Right ventricle myocardium superior (tissue), 1 donor: Measurements from ENCODE around the gene IFITM2. TPM values are rescaled to one million over a fixed set of nuclear protein-coding genes. Genes with fewer than 3 reads are reported as not detected.
"Not testable (repeated sequence)": the region's sequence is repeated elsewhere in the genome, so short reads cannot be mapped to it uniquely, and the experiment has no call there.

Experiments
- ATAC-seq: fragments of 200-7000 bp; cut with Tn5 transposase; one replicate; pipeline ENCODE4 v1.9.1; 2020; ENCODE audit warnings: mild to moderate bottlenecking; ENCODE audit not compliant: poor library complexity
- DNase-seq: peaks from one replicate; pipeline ENCODE4 v3.0.0-alpha.2; 2020
- intact Hi-C: fragments of 100-400 bp; cut with DNase I; formaldehyde crosslinking; loops from one replicate; pipeline ENCODE4 v1.11.2; 2022
- total RNA-seq: library from RNA; stranded (reverse); fragmentation: NEBNext Ultra II Directional; extraction: Animal tissue kit (Norgen Biotek cat#: 25700); gene quantifications from one replicate; pipeline ENCODE4 v1.2.1, GENCODE V29; 2021
- donor health status: DM: no; HTN: yes; CAD: no; lungs with severe emphysema.

IFITM2 gene
- total RNA-seq, 1 donor from 2014 or later: 194 TPM

DNA sequence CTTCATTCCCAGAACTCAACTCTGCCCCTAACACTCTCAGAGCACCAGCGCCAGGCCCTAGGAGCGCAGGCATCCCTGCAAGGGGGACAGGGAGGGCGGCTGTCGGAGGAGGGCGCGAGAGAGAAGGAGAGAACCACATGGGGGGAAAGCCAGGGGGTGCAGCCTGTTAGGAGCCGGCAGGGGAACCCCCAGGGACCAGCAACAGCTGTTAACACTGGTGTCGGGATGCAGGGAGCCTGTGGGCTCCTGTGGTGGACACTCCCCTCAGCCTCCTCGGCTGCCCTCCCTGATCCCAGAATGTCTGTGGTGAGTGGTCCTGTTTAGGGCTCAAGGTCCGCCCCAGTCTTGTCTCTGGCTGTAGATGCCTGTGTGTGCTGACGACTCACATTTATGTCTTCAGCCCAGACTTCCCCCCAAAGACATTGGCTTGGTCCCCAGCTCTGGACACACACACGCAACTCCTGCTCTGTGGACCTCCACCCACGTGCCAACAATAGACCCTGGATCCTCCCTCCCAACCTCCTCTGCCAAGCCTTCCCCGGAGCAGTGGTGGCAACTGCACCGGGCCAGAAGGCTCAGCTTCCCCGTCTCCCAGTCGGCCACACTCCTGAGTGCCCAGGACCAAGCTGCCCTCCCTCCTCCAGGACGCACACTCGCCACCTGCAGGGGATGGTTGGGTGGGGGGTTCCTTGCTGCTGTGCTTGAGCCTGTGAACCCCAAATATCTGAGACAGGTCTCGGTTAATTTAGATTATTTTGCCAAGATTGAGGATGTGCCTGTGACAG is 7.5 kb upstream of the IFITM2 start:
- no peak for ATAC-seq
- peak; percentile 43 for DNase-seq
- intact Hi-C loops: loop anchor here (5.0 kb wide), 1 partner anchor 62 kb away; no protein-coding TSS in a partner anchor

DNA sequence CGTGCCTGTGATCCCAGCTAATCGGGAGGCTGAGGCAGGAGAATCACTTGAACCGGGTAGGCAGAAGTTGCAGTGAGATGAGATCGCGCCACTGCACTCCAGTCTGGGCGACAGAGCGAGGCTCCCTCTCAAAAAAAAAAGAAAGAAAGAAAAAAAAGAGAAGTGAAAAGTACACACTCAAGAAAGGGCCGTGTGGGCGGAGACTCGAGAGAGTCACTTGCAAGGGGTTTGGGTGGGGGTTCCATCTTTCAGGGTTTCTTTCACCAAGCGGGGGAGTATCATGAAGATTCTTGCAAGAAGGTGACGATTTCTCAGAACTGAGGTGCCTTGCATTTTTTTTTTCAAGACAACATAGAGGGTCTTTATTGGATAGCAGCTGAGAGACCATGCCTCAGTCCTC is 4.3 kb upstream of the IFITM2 start:
- ATAC-seq: no peak
- peak; percentile 37 for DNase-seq
- intact Hi-C loops: loop anchor here (5.0 kb wide), 1 partner anchor 59 kb away; no protein-coding TSS in a partner anchor

- ATAC-seq (no peak), DNase-seq (peak; percentile 42)
- intact Hi-C loops: loop anchor here (5.0 kb wide), 1 partner anchor 58 kb away; no protein-coding TSS in a partner anchor
These were observed 3.5 kb upstream of the IFITM2 start for GRCh38 chr11:304061-304506.

- DNase-seq: peak; percentile 76
- intact Hi-C loops: loop anchor here (5.0 kb wide), 1 partner anchor 57 kb away; no protein-coding TSS in a partner anchor
- peak; percentile 23 for ATAC-seq
These were observed 2.4 kb upstream of the IFITM2 start for GRCh38 chr11:304915-305843.

GRCh38 chr11:305844-306211 is 1.8 kb upstream of the IFITM2 start:
- DNase-seq (peak; percentile 5), ATAC-seq (no peak)
- intact Hi-C loops: no loop called here

- peak; percentile 39 for DNase-seq
- ATAC-seq: no peak
- intact Hi-C loops: no loop called here
These were observed 808 bp upstream of the IFITM2 start for GRCh38 chr11:306645-307371.

GRCh38 chr11:308740-309665 is 1.4 kb downstream of the IFITM2 start:
- ATAC-seq, intact Hi-C loops: not testable (repeated sequence)
- DNase-seq: peak; percentile 48

GRCh38 chr11:309979-310572 is 2.5 kb downstream of the IFITM2 start:
- intact Hi-C loops: not testable (repeated sequence)
- DNase-seq: peak; percentile 40
- peak; percentile 6 for ATAC-seq

DNA sequence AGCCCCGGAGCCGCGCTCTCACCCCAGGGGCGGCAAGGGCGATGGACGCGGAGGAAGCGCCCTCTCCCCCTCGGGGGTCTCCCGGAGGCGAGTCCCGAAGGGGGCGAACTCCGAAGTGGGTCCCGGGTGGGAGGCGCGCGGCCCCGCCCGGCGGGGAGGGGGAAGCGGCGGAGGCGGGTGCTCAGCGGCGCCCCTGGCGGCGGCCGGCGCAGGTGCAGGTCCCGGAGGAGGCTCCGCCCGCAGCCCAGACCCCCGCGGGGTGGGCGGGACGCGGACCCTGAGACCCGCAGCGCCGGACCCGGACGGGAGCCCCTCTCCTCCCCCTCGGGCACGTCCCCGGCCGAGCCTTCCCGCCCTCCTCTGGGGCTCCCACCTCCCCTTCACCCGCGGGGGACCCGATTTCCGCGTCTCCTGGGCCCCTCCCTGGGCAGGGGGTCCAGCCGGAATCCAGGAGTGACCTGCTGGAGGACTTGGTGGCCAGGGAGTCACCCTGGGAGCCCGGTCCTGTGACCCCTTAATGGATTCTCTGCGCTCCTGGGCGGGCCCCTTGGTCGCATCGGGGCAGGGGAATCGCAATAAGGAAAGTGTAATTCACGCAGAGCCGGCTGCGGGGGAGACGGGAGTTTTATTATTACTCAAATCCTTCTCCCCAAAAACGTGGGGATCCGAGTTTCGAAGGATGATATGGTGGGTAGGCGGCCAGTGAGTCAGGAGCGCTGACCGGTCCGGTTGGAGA is 3.6 kb downstream of the IFITM2 start:
- intact Hi-C loops: not testable (repeated sequence)
- ATAC-seq: peak; percentile 74
- DNase-seq: peak; percentile 47

DNA sequence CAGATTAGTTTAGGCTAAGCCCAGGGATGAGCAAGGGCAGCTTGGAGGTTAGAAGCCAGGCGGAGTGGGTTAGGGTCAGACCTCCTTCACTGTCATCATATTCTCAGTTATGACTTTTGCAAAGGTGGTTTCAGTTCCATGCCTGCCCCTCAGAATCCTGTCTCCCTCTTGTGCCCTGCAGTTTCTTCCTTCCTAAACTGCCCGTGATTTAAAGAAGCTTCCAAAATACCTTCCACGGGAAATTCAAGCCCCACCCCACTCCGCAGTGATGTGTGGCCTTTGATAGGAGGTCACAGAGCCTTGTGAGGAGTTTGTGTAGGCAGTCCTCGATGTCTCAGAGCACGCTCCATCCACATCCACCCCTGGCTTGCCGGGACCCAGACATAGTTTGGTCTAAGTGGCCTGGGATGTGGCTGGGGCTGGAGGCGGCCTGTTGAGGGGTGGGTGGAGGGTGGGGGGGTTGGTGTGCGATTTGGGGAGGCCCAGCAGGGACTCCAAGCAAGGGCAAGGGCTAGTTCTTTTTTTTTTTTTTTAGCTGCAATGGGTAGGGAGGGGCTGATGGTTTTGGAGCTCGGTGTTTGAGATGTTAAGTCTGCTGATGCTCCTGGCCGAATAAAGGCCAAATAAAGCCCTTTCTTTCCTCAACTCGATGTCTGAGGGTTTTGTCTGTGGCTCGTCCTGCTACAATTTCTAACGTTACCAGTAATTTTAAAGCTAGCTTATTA is 4.6 kb downstream of the IFITM2 start:
- no peak for ATAC-seq
- intact Hi-C loops: no loop called here
- DNase-seq: peak; percentile 40

- intact Hi-C loops: no loop called here
- ATAC-seq: no peak
- peak; percentile 45 for DNase-seq
These were observed 5.7 kb downstream of the IFITM2 start for GRCh38 chr11:313304-313786.

GRCh38 chr11:313787-314553 is 6.4 kb downstream of the IFITM2 start, which contains the start of gene IFITM1:
TSS of gene IFITM1 (plus strand) at chr11:314040. CDS start at chr11:314171, 131 bp downstream.
- DNase-seq: peak; percentile 54
- peak; percentile 20 for ATAC-seq
- intact Hi-C loops: no loop called here

GRCh38 chr11:314554-314875 is 6.9 kb downstream of the IFITM2 start:
- DNase-seq, intact Hi-C loops, ATAC-seq: not testable (repeated sequence)

- ATAC-seq (no peak), DNase-seq (peak; percentile 22)
- intact Hi-C loops: no loop called here
These were observed 7.5 kb downstream of the IFITM2 start for GRCh38 chr11:315051-315481.

DNA sequence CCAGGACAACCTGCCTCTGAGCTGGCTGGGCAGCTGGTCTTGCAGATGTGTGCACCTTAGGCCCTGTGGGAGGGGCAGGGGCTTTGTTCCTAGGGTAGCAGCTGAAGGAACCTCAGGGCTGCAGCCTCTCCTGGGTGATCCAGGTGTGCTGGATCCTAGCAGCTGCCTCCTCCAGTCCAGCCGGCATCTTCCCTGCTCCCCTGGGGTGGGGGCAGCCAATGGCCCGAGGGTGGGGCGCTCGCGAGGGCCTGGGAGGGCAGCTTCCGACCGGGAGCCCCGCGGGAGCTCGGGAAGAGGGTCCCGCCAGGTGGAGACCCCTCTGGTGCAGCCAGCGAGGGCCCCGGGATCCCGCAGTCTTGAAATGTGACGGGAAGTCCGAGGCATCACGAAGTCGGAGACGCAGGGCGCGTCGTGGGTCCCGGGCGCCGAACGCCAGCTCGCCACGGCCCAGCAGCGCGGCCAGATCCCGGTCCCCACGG is 7.9 kb downstream of the IFITM2 start:
- intact Hi-C loops: no loop called here
- DNase-seq (peak; percentile 40), ATAC-seq (no peak)
